Measurements from ENCODE around the gene CUL1.

- TF ChIP-seq, protein P1, sequence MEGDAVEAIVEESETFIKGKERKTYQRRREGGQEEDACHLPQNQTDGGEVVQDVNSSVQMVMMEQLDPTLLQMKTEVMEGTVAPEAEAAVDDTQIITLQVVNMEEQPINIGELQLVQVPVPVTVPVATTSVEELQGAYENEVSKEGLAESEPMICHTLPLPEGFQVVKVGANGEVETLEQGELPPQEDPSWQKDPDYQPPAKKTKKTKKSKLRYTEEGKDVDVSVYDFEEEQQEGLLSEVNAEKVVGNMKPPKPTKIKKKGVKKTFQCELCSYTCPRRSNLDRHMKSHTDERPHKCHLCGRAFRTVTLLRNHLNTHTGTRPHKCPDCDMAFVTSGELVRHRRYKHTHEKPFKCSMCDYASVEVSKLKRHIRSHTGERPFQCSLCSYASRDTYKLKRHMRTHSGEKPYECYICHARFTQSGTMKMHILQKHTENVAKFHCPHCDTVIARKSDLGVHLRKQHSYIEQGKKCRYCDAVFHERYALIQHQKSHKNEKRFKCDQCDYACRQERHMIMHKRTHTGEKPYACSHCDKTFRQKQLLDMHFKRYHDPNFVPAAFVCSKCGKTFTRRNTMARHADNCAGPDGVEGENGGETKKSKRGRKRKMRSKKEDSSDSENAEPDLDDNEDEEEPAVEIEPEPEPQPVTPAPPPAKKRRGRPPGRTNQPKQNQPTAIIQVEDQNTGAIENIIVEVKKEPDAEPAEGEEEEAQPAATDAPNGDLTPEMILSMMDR (conservative IDR thresholded peaks at IDR 0.05; ENCODE audit: low read length) = no peak
- TF ChIP-seq EZH2phosphoT487 (IDR thresholded peaks at IDR 0.05; ENCODE audit: borderline replicate concordance, low read depth, low read length) = no peak
Measured at GRCh38 chr7:148754912-148755311, 56.2 kb downstream of the CUL1 start.

Measured in OCI-LY7 (cell line).